ENCODE data around the gene TP53I13.
"Not testable (repeated sequence)": the region's sequence is repeated elsewhere in the genome, so short reads cannot be mapped to it uniquely, and the experiment has no call there.

Gene TP53I13, protein sequence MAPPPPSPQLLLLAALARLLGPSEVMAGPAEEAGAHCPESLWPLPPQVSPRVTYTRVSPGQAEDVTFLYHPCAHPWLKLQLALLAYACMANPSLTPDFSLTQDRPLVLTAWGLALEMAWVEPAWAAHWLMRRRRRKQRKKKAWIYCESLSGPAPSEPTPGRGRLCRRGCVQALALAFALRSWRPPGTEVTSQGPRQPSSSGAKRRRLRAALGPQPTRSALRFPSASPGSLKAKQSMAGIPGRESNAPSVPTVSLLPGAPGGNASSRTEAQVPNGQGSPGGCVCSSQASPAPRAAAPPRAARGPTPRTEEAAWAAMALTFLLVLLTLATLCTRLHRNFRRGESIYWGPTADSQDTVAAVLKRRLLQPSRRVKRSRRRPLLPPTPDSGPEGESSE

DNA sequence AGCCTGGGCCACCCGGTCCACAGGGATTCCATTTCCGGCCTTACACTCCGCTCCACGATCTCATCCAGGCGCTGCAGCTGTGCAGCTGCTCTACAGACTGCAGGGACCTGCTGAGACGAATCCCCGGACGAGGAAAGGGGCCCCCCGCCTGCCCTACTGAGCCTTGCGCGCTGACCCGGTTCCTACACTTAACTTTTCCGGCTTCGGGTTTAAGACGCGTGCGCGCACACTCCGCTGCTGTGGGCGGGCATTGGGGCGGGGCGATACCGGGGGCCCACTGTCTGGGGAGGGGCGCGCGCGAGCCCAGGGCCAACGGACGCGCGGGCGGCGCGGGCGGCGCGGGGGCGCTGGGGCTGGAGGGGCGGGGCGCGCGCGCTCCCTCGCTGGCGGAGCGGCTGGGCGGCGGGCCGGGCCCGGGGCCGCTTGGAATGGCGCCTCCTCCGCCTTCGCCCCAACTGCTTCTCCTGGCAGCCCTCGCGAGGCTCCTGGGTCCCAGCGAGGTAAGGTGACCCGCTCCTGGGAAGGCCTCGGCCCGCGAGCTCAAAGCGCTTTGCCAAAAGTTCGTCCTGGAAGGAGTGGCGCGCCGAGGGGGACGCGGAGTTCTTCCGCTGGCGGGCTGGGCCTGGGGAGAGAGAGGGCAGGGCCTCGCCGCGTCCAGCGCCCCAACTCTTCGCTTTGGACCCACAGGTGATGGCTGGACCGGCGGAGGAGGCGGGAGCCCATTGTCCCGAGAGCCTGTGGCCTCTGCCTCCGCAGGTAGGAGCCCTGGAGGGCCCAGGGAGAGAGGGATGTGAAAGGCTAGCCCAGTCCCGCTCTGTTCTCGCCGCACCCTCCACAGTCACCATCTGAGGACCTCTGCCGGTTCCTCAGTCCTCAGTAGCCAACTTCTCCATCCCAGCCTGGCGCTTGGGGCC, at the start of gene TP53I13:
TSS of gene TP53I13 (plus strand) at position 371 of the 914 bp plus-strand sequence. CDS start at position 429, 58 bp downstream.
- DNase-seq (ENCODE audit: low spot score), result peak; percentile 85

DNA sequence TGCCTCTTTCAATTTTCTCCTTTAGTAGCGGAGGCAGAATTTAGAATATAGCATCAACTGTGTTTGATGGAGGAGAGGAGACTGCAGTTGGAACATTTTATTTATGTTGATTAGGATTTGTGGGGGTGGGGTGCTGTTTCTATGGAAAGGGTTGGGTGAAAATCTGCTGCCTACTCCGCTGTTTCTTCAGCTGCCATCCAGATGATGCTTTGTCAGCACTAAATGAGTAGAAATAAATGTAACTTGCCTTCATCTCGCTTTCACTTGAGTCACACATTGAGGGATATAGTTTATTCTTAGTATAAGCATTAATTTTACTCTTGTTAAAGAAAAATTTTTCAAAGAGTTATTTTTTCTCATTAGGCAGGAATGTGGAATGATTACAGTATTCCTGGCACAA, 43.8 kb upstream of the TP53I13 start:
- DNase-seq (ENCODE audit: low spot score), result peak; percentile 9

DNA sequence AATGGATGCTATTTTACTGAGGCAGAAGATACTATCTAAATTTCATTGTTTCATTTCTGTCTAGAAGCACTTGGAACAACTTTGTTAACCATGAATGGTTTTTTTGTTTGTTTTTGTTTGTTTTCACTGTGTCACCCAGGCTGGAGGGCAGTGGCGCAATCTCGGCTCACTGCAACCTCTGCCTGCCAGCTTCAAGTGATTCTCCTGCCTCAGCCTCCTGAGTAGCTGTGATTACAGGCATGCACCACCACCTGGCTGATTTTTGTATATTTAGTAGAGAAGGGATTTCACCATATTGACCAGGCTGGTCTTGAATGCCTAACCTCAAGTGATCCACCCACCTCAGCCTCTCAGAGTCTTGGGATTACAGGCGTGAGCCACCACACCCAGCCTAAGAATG, 42.2 kb upstream of the TP53I13 start:
- no peak for DNase-seq (ENCODE audit: low spot score)

DNA sequence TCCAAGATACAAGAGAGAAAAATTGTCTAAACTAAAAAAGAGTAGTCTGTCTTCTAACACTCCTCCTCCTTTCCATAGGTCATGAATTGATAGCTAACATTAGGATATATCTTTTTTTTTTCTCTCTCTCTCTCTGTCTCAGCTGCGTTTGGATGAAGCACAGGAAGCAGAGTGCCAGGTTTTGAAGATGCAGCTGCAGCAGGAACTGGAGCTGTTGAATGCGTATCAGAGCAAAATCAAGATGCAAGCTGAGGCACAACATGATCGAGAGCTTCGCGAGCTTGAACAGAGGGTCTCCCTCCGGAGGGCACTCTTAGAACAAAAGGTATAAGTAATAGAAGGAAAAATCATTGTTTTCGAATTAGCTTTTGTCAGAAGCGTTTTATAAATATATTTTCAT, 34.5 kb upstream of the TP53I13 start:
- DNase-seq (ENCODE audit: low spot score), result peak; percentile 52

DNA sequence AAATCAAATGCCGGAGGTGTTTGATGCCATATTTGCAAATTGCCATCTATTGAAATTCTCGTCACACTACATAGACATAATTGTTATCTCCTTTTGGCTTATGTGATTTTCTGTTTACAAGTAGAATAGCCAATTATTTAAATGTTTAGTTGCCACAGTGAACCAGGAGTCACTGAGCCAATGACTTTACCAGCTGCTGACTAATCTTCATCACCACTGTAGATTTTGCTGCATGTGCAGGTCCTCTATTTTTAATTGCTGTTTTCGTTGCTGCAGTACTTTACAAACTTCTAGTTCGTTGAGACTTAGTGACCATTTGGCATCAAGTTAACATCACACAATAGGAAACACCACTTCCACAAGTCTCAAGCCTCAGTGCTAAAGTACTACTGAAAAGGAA, 24.4 kb upstream of the TP53I13 start:
- DNase-seq (ENCODE audit: low spot score), result no peak

DNA sequence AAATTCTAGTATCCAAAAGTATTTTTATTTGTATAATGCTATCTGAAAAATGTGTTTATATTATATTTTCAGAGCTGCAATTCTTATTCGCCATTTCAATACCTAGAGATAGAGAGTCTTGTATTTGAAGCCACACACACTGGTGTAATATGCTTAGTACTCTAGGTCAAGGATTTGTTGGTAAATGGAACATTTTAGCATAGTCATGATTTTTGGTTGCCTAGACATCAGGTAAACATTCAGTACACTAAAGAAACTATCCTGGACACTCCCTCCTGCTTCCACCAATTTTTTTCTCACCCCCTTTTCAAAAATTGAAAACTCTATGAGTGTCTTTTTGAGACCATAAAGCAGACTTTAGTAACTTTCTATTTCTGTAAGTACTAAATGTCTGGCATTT, 22.4 kb upstream of the TP53I13 start:
- DNase-seq (ENCODE audit: low spot score), result no peak

DNA sequence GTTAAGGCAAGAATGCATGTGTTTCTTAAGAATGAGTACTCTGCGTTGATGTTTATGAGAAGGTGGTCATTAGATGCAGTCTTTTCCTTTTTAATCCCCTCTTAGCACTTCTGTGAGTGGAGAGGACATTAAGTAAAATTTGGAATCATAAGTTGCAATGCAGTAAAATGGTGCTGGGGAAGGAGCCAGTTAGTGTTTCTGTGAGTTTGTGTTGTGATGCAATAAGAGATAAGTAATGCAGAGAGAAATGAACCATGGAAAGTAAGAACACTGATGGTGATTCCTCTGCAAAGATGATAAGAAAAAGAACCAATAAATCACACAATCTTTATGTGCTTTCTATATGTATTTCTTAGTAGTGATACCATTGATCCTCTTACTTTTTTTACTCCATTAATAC, 21.7 kb upstream of the TP53I13 start:
- DNase-seq (ENCODE audit: low spot score), result no peak

DNA sequence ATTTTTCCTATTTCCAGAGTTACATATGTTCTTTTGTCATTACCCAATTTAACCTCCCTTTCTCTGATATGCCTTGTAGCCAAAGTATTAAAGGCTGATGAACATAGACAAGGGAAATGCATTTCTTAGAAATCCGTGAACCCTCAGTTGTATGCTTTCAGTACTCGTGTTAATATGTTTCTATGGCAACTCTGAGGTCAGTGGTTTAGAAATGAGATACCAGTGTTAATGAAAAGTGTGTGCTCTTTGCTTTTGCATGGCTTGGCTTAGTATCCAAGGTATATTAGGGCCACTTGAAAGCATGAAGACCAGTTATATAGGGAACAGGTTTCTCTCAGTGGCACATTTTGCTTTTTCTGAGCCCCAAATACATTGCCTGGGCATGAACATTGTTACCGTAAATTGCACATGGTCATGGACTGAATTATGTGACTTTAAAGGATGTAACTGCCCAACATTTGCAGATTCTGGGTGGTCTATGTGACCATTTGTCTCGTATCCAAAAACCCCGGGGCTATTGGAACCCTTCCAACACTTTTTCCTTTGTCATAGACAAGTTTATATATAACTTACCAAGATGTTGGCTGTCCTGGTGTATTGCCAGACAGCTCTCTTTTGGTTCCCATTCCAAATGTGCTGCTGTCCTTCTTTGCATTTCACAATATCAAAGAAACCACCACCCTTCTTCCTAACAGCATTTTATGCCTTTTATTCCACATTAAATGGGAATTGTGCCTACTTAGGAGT, 19.2 kb upstream of the TP53I13 start:
- no peak for DNase-seq (ENCODE audit: low spot score)

DNA sequence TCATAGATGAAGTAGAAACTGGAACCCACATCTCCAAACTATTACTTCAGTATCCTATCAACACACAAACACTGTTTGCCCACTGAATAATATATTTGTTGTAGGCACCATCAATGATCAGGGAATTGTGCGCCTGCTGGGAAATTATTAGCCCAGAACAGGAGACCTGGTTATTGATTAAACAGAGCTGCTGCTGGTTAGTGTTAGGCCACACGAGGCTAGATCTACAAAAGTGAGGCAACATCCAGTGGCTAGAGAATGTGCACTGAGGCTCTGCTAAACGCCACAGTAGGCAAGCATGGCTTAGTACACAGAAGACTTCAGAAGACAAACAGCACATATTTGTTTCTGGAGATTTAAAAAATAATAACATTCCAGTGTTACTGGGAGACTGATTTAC, 12.7 kb upstream of the TP53I13 start:
- no peak for DNase-seq (ENCODE audit: low spot score)

DNA sequence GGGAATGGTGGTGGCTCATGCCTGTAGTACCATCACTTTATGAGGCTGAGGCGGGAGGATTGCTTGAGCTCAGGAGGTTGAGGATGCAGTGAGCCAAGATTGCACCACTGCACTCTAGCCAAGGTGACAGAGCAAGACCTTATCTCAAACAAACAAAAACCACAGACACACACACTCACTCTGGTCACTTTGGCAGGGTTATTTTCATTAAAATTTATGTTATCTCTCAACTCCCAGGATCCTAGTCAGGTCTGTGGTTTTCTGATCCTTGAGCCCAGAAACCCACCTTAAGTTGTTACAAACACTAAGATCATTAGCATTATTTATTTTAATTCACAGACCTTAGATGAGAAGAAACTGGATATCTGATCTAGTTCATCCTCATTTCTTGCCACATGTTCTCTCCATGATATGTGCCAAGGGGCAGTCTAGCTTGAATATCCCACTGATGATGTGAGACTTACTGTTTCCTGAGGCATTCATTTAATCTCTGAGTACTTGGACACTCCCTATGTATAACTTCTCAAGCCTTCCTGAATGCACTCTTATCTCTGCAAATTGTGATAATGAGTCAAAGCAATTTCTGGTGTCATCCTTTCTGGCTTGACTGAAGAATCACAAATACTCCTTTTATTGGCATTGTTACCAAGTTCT, 11.3 kb upstream of the TP53I13 start:
- no peak for DNase-seq (ENCODE audit: low spot score)

DNA sequence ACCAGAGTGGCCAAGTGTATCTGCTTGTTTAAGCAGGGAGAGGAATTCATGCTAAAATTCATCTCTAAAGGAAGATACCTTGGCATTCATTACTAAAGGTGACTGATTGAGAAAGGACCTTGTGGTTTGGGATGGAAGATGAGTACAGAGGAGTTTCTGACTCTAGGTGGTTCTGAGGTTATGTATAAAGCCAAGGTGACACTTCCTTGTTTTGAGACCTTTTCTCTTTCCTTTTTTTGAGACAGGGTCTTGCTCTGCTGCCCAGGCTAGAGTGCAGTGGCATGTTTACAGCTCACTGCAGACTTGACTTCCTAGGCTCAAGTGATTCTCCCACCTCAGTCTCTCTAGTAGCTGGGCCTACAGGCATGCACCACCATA, 10.8 kb upstream of the TP53I13 start:
- no peak for DNase-seq (ENCODE audit: low spot score)

DNA sequence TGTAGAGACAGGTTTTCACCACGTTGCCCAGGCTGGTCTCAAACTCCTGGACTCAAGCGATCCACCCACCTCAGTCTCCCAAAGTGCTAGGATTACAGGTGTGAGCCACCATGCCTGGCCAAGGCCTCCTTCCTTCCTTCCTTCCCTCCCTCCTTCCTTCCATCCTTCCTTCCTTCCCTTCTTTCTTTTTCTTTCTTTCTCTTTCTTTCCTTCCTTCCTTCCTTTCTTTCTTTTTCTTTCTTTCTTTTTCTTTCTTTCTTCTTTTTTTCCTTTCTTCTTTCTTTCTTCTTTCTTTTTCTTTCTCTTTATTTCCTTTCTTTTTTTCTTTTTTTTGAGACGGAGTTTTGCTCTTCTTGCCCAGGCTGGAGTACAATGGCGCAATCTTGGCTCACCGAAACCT, 10.4 kb upstream of the TP53I13 start:
- DNase-seq (ENCODE audit: low spot score), result not testable (repeated sequence)

DNA sequence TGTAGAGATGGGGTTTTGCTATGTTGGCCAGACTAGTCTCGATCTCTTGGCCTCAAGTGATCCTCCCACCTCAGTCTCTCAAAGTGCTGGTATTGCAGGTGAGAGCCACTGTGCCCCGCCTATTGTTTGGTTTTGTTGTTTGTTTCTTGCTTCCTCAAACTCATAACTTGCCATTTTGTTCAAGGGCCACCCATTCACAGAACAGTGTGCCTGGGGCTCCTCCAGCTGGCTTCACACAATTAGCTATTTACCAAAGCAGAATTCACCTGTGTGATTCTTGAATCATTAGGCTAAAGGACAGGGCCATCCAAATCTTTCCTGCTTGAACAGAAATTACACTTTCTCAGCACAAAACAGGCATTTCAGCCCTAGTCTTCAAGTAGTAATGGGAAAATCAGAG, 8.9 kb upstream of the TP53I13 start:
- no peak for DNase-seq (ENCODE audit: low spot score)

DNA sequence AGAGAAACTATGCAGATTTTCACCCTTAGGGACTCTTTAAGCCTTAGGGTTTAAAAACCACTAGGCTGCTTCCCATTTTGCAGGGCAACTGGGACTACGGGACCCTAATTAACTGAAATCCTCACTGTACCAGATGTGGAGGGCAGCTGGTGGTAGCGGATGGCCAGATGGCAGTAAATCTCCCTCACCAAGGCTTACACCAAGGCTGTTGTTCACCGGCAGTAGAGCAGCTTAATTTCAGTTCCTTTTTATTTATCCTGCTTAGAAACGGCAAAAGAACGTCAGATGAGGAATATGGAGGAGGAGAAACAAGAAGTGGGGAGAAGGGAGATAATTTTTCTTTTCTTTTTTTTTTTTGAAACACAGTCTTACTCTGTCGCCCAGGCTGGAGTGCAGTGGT, 8.2 kb upstream of the TP53I13 start:
- DNase-seq (ENCODE audit: low spot score), result peak; percentile 63

DNA sequence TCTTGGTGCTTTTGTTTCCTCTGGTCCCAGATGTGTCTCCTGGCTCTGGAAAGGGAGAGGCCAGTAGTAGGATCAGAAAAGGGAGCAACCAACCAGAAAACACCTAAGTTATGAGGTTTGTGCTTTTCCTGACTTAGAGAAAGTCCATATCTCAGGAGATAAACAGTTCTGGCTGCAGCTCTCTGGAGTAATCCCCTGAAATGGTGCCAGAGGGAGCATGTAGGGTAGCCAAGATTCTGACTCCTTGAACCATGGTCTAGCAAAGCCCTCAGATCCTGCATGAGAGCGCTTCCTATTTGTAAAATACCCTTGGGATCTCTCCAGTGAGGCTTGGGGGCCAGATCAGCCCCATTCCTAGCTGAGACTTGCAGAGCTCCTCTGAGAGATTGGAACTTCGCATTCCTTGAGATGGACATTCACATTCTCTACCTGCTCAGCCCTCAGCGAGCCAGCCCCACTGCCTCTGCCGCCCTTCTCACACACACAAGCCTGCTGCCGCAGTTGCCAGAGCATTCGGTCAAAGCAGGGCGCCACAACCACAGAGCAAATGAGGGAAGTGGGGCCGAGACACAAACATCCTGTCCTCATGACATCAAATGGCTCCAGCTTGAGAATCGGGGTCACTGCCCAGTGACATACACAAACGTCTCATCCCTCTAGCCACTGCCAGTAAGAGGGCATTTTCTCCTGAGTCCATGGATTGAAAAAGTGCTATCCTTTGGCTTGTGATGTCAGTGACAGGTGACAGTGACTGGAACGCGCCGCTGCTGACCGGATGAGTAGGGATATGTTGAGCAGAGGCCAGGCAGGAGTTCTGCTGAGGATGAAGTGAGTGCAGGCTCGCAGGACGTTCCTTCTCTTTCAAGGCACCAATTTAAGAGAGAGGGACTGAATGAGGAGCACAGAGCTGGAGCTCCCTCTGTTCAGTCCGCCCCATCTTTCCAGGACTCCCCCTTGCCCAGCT, 6.7 kb upstream of the TP53I13 start:
- DNase-seq (ENCODE audit: low spot score), result peak; percentile 60

DNA sequence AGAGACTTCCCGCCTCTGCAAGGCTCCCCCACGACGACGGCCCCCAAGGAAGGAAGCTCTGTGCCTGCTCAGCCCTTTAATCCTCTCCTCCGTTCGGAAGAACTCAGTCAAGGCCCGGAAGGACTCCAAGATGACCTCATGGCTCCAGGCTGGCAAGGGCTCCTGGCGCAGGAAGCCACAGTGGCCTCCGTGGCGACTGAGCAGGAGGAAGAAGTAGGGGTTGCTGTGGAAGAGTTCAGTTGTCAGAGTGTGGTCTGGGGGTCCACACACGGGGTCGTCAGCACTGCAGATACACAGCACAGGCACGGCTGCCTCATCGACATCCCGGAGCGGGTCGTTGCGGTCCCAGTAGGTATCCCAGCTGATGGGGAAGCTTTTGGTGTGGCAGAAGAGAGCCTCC, 5.9 kb upstream of the TP53I13 start:
- DNase-seq (ENCODE audit: low spot score), result no peak

DNA sequence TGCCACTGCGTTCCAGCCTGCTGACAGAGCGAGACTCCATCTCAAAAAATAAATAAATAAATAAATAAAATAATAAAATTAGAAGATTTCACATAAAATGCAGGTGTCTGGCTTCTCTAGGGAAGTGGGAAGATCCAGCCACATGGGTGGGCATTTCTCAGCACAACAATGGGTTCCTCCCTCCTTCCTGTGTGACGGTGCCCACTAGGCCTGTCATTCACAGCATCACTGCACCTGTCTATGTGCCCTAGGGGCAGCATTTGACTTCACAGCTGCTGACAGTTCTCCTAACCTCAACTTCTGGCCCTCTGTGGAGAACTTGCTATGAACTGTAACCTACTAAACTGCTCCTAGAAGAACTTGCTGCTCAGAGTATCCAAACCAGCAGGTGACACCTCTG, 4.7 kb upstream of the TP53I13 start:
- DNase-seq (ENCODE audit: low spot score), result no peak

DNA sequence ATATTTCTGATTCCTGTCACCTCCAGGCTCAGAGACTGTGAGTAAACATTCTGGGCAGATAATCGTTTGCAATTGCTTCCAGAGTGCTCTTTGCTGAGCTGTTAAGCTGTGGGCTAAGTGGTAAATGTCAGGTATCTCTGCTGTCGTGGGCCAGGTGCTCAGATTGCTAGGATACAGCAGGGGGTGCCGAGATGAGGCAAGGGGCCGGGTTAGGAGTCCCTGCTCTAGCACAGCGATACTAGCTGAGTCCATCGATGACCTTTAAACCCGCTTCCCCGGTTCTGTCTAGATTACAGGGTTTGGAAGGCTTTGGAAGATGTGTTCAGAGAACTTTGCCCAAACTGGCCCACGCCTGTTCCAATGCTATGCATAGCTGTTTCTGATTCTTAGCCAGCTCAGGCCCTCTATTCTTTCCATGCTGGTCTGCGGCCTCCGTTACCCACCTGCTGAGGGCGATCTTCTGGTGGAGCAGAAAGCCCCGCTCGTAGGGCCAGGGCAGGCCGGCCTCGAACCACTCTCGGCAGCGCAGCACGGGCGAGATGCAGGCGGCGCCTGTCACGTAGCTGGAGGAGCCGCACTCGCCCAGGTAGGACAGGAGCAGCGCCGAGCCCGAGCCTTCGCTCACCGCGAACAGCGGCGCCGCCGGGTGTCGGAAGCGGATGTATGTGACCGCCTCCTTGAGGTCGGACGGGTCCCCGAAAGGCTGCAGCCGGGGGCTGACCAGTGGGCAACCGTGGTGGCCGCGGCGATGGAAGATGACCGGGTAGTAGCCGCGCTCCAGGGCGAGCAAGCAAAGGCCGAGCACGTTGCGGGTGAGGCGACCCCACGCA, 2.6 kb upstream of the TP53I13 start:
- peak; percentile 15 for DNase-seq (ENCODE audit: low spot score)

DNA sequence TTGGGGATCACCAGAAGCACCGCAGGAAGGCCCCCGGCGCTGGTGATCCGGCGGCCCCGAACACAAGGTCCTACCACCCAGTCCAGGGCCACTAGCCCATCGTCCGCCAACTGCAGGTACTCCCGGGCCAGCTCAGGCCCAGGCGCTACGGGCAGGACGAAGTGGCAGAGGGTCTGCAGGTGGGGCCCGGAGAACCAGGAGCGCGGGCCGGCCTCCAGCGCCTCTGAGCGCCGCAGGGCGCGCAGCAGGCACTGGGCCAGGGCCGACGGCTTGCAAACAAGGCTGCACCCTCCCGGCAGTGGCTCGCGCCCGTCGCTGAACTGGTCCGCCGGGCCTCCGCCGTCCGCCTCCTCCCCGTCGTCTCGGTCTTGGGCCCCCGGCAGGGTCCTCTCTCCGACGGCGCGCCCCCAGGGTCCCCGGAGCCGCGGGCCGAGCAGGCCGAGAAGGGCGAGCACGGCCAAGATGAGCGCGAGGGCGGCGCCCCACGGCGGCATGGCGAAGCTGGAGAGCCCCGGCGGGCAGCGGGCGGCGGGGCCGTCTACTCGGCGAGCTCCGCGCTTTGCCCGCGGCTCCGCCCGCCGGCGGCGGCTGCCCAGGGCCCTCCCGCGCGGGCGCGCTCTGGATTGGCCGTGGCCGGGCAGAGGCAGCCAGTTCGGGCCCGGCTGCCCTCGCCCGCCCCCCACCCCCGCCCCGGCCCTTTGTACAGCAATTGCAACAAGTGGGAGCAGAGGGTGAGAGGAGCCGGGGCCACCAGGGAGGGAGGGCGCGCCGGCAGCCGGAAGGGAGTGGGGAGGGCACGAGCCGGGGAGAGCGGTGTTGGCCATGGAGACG, 1.8 kb upstream of the TP53I13 start, which contains the start of gene ABHD15:
TSS of gene ABHD15 (minus strand) at position 565 of the 831 bp plus-strand sequence. CDS start at position 494, 71 bp downstream.
- peak; percentile 57 for DNase-seq (ENCODE audit: low spot score)

Data from Ammon's horn (tissue), 1 donor.